H54 (cell line): ENCODE results near the gene FRMD4A.

Source experiments
- DNase-seq: peaks from one replicate; pipeline ENCODE4 v3.0.0; 2011; ENCODE audit warnings: low spot score, mixed read lengths; ENCODE audit not compliant: insufficient read length
- FAIRE-seq: peaks from 3 replicates; lab custom pipeline; 2011; peaks lifted over from hg19 to GRCh38; lab: Jason Lieb, UNC
- POLR2A ChIP-seq: IDR thresholded peaks from 2 replicates; pipeline ENCODE4 v1.6.1; 2011; ENCODE audit warnings: low read depth, mild to moderate bottlenecking, low read length

The FRMD4A gene

DNA sequence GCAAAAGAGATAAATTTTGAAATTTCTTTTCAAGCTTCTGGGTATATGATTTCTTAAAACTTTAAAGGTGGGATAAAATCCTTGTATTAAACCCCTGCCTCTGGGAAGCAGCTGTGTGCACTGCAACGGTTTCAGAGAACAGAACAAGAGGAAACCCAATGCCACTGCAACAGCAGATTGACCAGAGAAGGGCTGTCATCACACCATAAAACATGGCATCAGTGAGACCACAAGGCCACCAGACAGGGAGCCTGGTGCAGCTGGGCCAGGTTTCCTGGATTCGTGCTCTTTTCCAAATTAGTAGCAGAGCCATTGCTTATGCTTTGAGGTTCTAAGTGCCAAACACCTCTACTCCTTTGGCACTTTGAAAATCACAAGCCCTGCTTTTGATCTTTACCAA is 591.5 kb downstream of the FRMD4A start:
- DNase-seq (no peak), FAIRE-seq (no peak)
- no peak for TF ChIP-seq POLR2A

DNA sequence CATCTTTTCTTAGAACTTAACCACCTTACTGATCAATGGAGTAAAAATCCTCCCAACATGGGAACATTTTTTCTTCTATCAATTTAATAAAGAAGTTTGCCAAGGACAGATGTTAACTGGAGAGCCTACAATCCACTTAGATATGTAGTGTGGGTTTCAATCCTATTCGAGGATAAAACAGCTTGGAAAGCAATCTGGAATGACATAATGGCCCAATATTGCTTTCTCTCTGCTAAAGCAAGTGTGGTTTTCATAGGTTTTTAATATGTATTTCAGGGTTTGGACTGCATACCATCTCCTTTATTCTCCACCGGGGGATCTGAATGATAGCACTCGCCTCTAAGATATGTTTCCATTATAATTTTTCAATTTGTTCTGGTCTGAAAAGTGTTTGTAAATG is 594.2 kb downstream of the FRMD4A start:
- DNase-seq (no peak), FAIRE-seq (no peak)
- no peak for TF ChIP-seq POLR2A

DNA sequence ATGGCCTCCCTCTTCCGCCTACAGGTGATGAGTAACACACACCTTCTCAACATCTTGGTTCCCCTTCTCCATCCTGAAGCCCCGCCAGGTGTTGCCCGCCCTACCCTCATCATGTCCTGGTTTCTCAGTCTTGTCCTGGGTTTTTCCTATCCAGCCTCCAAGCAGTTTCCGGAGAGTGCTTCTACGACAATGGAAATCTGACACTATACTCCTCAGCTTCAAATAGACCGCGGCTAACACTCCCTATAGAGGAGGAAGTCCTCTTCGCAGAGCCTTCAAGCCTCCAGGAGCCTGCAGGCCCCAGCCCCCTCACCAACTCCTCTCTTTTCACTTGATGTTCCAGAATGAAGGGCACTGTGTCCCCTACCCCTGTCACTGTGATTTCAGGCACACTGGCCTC is 596.6 kb downstream of the FRMD4A start:
- no peak for FAIRE-seq
- DNase-seq = no peak

DNA sequence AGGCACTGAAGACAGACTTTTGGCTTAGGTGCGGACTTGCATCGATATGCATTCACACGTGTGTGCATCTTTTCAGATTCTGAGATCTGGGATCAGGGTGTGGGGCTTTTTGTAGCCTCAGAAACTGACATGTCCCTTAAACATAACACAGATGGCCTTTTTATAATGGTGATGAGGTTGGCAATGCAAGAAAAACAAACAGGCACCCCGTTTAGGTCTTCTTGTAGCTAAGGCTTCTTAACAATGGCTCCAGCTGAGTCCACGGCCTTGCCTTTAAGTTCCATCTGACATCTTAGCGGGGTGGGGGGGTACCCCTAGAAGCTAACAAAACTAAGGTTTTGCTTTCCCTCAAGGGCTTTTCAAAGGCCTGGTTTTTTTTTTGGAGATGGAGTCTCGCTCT is 597.7 kb downstream of the FRMD4A start:
- FAIRE-seq = no peak
- no peak for DNase-seq
- TF ChIP-seq POLR2A = no peak

More for the DNA sequence above, 596.6 kb downstream of the FRMD4A start:
- no peak for TF ChIP-seq POLR2A

DNA sequence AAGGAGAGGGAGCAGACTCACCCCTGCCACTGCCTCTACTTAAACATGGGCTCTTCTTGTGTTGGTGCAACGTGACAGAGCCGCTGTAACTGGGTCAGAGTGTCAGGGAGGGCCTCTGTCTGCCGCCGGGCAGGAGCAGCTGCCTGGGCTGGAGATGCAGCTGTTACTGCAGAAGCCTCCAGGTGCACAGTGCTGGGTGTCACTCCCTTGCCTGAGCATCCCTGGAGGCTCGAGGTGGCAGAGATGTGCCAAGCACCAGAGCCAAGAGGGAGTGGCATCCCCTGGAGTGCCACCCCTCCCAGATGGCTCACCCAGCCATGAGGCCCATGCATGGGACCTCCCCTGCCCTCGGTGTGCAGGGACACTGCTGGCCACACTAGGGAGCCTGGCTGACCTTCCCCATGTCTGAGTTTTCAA is 598.3 kb downstream of the FRMD4A start:
- no peak for DNase-seq
- no peak for TF ChIP-seq POLR2A
- FAIRE-seq = no peak

DNA sequence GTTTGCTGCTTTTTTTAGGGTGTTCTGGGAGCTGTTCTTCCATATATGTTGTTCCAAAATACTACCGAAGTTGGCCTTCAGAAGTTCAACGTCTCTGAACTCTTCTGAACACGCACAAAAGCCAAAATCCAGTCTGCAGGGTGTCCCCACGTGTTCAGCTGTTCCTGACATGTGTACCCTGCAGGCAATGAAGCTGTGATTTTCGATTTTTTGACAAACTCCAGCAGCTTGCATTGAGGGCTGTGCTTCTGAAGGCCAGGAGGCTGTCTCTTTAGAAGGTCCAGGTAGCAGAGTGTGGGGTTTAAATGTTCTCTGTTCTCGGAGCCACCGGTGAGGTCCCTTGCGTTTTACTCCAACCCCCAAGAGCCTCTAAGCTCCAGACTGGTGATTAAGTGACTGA is 598.9 kb downstream of the FRMD4A start:
- DNase-seq (no peak), FAIRE-seq (no peak)
- no peak for TF ChIP-seq POLR2A

DNA sequence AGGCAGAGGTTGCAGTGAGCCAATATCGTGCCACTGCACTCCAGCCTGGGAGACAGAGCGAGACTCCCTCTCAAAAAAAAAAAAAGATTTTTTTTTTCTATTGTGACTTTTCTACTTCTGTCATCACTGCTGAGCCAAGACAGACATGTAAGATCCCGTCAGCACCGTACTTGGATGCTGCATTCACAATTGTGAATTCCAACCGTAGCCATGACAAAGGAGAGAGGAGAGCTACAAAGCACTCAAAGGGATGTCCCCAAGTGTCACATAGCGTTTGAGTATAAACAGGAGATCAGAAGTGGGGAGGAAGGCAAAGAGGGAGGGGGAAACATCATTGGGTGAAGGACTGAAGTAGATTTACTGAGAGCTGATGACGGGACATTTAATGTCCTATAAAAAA is 599.8 kb downstream of the FRMD4A start:
- no peak for TF ChIP-seq POLR2A
- no peak for DNase-seq
- FAIRE-seq = no peak

DNA sequence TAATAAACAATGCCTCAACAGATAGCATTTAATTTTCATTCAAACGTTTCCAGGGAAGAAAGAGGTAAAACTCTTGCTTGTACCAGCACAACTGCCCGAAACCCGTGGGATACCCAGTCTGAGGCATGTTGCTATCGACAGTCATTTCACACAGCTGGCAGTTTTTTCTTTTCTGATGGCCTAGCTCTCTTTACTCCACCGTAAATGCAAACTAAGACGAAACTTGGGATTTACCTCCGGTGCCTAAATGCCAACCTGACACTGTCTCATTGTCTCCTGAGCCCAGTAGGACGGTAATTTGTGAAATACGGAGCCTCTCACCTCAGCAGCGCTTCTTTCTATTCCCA is 600.4 kb downstream of the FRMD4A start:
- FAIRE-seq (no peak), DNase-seq (no peak)
- TF ChIP-seq POLR2A = no peak

DNA sequence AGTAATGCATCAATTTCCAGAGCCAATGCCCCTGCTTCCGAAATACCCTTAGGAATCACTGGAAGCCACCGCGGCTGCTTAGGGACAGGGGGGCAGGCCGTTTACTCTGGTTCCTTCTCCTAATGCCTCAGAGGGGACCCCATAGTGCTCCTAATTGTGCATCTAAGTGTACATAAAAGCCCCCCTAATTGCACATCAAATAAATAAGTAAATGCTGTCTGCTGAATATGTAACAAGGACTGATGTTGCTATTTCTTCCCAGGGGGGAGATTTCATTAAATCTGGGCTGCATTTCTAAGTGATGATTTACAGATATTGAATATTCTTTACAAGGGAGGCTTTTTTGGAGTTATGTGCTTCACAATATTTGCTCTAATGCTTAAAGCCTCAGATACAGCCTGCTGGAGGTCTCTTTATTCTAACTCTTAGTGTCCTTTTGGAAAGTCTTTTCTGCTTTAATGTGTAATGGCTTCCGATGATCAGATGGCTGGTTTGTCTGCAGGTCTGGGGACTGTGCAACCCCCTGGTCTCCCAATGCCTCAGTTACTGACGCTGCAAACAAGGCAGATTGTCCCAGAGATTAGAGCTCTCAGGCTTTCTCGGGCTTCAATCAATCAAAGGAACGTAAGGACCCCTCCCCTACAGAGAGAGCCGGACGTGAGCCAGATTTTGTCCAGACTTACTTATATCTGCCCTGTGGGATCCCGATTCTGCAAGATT is 601.0 kb downstream of the FRMD4A start:
- DNase-seq = no peak
- no peak for TF ChIP-seq POLR2A
- FAIRE-seq = no peak

DNA sequence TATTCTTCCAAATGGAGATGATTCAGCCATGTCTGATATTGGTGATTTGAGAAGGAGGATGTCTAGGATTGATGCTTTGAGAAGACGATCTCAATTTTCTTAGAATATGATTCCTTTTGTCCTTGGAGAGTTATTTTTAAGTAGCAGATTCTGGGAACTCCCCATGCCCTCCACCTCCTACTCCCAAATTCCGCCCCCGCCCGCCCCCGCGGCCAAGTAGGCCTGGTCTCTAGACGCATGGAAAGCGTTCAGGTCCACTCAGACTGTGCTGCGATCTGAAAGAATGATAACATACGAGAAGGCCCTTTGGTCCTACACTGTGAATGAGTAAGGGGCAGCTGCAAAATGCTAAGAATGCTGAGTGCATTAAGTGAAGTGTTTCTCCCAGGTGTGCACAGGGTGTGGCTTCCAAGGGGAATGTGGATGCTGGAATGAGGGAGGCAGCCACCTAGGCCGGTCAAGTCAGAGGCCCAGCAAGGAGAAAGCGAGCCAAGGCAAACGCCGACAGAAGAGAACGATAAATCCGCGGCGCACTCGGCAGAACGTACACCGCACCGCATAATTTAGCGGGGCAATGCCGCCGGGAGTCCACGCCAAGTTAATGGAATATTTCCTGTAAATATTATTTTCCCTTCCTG is 601.7 kb downstream of the FRMD4A start:
- FAIRE-seq = no peak
- TF ChIP-seq POLR2A = no peak

DNA sequence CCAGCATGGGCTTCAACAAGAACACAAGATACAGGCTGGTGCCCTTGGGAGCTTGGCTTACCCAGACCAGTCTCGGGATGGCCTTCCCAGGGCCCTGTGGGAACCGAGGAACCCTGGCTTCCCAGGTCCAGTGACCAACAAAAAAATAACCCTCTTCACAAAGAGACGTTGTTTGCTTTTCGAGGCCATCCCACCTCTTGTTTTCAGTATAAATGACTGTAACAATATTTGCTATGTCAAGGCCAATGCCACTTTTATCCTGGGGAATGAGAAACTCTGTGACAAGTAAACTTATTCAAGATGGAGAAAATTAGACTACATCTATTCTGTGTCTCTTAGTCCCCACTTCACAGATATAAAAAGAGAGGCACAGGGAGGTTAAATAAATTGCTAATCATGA is 605.1 kb downstream of the FRMD4A start:
- no peak for DNase-seq
- TF ChIP-seq POLR2A = no peak
- no peak for FAIRE-seq

More for the DNA sequence above, 601.7 kb downstream of the FRMD4A start:
- DNase-seq = no peak

DNA sequence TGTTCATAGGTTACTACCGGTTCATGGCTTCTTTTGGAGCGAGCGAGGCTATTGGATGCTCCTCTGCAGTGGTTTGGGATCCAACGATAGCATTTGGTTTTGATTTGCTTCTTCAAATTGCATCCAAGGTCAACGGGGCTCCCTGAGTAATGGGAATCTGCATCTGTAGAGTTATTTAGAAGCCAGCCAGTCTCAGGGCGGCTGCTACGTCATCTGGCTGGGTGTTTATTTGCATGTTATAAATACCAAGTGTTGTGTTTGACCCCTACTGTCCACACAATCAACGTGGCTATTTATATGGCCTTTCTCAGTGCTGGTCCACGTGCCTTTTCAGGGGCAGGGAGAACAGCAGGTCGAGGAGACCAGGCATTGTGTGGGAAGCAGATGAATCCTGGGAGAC is 606.2 kb downstream of the FRMD4A start:
- DNase-seq = no peak
- no peak for FAIRE-seq
- TF ChIP-seq POLR2A = no peak

DNA sequence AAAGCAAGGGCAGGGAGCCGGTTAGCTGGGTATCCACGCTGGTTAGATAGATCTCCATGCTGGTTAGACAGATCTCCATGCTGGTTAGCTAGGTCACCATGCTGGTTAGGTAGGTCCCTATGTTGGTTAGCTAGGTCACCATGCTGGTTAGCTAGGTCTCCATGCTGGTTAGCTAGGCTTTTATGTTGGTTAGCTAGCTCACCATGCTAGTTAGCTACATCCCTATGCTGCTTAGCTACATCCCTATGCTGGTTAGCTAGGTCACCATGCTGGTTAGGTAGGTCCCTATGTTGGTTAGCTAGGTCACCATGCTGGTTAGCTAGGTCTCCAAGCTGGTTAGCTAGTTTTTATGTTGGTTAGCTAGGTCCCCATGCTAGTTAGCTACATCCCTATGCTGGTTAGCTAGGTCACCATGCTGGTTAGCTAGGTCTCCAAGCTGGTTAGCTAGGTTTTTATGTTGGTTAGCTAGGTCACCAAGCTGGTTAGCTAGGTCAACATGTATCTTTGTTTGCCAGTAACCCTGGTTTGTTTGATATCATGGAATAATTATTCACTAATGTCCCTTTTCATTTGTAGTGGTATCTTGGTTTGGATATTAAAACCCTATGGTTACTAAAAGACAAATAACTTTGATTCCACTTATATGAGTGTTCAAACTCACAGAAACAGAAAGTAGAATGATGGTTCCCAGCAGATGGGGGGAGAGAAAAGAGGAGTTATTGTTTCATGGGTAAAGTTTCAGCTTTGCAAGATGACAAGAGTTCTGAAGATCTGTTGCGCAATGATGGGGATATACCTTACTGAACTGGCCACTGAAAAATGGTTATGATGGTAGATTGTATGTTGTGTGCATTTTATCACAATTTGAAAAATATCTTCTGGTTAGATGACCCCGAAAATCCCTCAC is 607.7 kb downstream of the FRMD4A start:
- DNase-seq (no peak), FAIRE-seq (no peak)
- TF ChIP-seq POLR2A = no peak

DNA sequence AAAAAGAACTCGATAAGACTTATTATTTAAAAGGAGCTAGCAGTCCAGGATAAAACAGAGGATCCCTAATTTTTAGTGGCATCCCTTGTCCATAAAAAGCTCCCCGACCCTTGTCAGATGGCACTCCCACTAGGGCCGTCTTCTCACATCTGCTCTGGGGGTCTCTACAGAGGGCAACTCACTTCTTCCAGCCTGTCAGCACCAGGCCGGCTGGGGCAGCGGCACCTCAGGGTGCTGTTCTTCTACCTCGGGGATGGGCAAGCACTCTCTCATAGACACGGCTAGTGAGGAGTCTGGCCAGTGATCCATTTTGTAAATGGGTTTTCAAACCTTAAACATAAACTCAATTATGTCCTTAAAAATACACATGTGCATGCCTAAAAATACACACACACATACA is 609.2 kb downstream of the FRMD4A start:
- no peak for TF ChIP-seq POLR2A
- no peak for DNase-seq
- FAIRE-seq = no peak
